Activated naive CD4-positive, alpha-beta T cell treated with anti-CD3 and anti-CD28 coated beads, Interleukin-2, amount 50 U/mL, for 72 hours (primary cell): Measurements from ENCODE around the gene KLF2. TPM values are rescaled to one million over a fixed set of nuclear protein-coding genes. Genes with fewer than 3 reads are reported as not detected.

ENCODE experiments used
- ATAC-seq, 2 donors: fragments of 150-1000 bp; cut with Tn5 transposase; 2 replicates each; pipeline ENCODE4 v1.10.0; 2021; ENCODE audit warnings: mild to moderate bottlenecking in 2 of 2, moderate library complexity in 2 of 2
- DNase-seq, 2 donors: peaks; one replicate each; pipeline ENCODE4 v3.0.0; 2021 to 2022; ENCODE audit warnings: low spot score in 2 of 2
- H3K27ac Mint-ChIP-seq, 2 donors: one replicate each; pipeline ENCODE4 v1.8.0; 2022; ENCODE audit warnings: mild to moderate bottlenecking in 2 of 2, mixed read lengths in 2 of 2
- H3K36me3 Mint-ChIP-seq, 2 donors: one replicate each; pipeline ENCODE4 v1.8.0; 2022; ENCODE audit warnings: mixed read lengths in 2 of 2
- H3K9me3 Mint-ChIP-seq, 2 donors: one replicate each; pipeline ENCODE4 v1.8.0; 2022; ENCODE audit warnings: mixed read lengths in 2 of 2
- total RNA-seq, 2 donors: library from RNA; stranded (reverse); gene quantifications; one replicate each; pipeline ENCODE4 v1.2.3, GENCODE V29; 2022

The KLF2 gene
- total RNA-seq, 2 donors from 2014 or later = 0.56 to 0.57 TPM

DNA sequence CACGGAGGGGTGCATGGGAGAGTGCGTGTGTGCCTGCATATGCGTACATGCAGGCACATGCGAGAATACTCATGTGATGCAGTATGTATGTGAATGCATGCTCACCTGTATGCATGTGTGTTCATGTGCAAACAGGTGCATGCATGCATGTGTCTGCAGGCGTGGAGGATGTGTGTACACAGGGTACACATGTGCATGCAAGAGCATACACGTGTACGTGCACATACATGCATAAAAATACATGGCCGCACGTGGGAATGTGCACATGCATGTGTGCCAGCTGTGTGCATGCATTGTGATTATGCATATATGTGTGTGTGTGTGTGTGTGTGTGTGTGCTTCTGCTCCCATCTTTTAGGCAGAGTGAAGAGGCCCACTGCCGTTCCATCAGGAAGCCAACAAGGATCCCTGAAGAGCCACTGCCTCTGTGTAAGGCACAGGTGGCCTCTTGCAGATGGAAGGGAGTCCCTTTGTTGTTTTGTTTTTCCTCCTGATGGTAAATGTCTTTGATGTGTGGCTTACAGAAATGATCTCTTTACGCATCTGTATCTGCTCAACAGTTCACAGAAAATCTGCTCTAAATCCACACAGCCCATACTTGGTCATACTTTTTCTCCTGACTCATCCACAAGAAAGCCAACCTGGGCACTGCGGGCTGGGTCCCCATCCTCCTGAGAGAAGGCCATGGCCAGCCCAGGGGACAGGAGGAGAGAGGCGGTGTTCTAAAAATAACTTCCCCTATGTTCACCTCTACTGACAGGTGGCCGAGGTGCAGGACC is 50.7 kb downstream of the KLF2 start:
- Mint-ChIP-seq H3K27ac (no peak overlapping the region), H3K9me3 (no peaks in the 10 kb centered on the region), H3K36me3 (peaks cover 18 to 26% of the 10 kb centered on the region in 2 donors)
- no peak for DNase-seq
- no peak for ATAC-seq

DNA sequence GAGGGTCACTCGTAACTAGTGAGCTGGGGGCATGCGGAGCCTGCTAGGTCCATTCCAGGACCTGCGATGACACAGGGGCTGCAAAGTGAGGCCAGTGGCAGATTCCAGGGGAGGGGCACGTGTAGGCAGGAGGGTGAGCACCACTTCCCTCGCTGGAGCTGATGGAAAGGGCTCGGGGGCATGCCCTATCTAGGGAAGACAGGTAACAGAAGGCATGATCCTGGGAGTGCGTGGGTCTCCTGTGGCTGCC is 51.2 kb downstream of the KLF2 start:
- ATAC-seq (no peak), DNase-seq (no peak)
- Mint-ChIP-seq H3K9me3 (no peaks in the 10 kb centered on the region), H3K27ac (no peak overlapping the region), H3K36me3 (peaks cover 18 to 21% of the 10 kb centered on the region in 2 donors)

GRCh38 chr19:16376241-16376640 is 51.6 kb downstream of the KLF2 start:
- H3K9me3 Mint-ChIP-seq = no peaks in the 10 kb centered on the region
- H3K27ac Mint-ChIP-seq = no peak overlapping the region
- peaks cover 18 to 21% of the 10 kb centered on the region in 2 donors for H3K36me3 Mint-ChIP-seq
- DNase-seq = no peak
- no peak for ATAC-seq

DNA sequence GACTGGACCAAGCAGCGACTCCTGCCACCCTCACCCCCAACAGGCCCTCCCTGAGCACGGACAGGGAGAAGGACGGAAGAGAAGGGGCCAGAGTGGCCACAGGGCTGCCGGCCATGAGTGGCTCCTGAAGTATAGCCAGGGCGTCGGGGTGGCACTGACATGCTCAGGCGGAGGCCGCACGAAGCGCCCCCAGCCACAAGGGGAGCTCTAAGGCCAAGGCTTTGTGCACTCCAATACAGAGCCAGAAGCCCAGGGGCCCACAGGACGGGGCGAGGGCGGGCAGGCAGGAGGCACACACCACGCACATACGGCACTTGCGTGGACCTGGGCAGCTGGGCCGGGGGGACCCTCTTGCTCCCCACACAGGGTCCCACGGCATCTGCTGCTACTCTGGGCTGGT is 52.0 kb downstream of the KLF2 start:
- DNase-seq = peak in 1 of 2 donors; percentile 60
- peak in 1 of 2 donors; percentile 47 for ATAC-seq
- H3K36me3 Mint-ChIP-seq = peaks cover 18 to 21% of the 10 kb centered on the region in 2 donors

DNA sequence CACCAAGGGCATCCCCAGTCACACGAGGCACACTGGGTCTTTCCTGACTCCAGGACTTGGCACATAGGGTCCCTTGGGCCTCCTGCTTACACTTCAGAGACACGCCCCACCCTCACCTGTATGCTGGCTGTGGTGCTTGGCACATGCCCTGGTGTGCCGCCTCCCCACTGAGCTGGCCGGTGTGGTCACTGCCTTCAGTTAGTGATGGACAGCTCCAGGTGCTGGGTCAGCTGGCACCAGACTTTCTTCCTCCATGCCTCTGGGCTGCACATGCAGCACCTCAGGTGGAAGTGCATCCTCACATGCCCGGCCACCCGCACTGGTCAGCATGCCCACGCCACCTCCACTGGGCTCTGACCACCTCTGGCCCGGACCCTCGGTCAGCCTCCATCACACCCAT is 52.9 kb downstream of the KLF2 start:
- Mint-ChIP-seq H3K9me3 (no peaks in the 10 kb centered on the region), H3K36me3 (peaks cover 18 to 21% of the 10 kb centered on the region in 2 donors), H3K27ac (no peak overlapping the region)
- DNase-seq = no peak
- no peak for ATAC-seq

More for the DNA sequence above, 52.0 kb downstream of the KLF2 start:
- Mint-ChIP-seq H3K9me3 (no peaks in the 10 kb centered on the region), H3K27ac (no peak overlapping the region)

Other genes starting within 250 kb of the KLF2 start
- 100 to 1,000 TPM; 405 to 411 TPM for gene TPM4, start 248.3 kb upstream of the KLF2 start, total RNA-seq
- gene RAB8A, start 212.9 kb upstream of the KLF2 start, total RNA-seq = 100 to 1,000 TPM; 125 to 155 TPM
- gene HSH2D, start 181.1 kb upstream of the KLF2 start, total RNA-seq = 10 to 100 TPM; 23.9 to 49.8 TPM
- gene CIB3, start 151.3 kb upstream of the KLF2 start, total RNA-seq = 1 to 10 TPM in 1 of 2 donors, not detected in 1; 1.0 TPM
- gene FAM32A, start 139.4 kb upstream of the KLF2 start, total RNA-seq = 10 to 100 TPM; 49.9 to 53.2 TPM
- 100 to 1,000 TPM; 105 to 139 TPM for gene AP1M1, start 126.9 kb upstream of the KLF2 start, total RNA-seq
- 10 to 100 TPM; 35.0 to 43.8 TPM for gene EPS15L1, start 147.1 kb downstream of the KLF2 start, total RNA-seq
- gene CALR3, start 171.3 kb downstream of the KLF2 start, total RNA-seq = not detected
- 1 to 10 TPM; 3.1 to 4.3 TPM for gene C19orf44, start 171.6 kb downstream of the KLF2 start, total RNA-seq
- gene CHERP, start 217.6 kb downstream of the KLF2 start, total RNA-seq = 100 to 1,000 TPM in 1 of 2 donors, 10 to 100 TPM in 1; 54.9 to 117 TPM
- gene SLC35E1, start 247.6 kb downstream of the KLF2 start, total RNA-seq = 10 to 100 TPM; 39.5 to 58.2 TPM